ENCODE measurements around the gene FOXL2NB. TPM values are rescaled to one million over a fixed set of nuclear protein-coding genes. Genes with fewer than 3 reads are reported as not detected.

The FOXL2NB gene
- total RNA-seq = not detected
- total RNA-seq (2013) = not detected

GRCh38 chr3:138946663-138947494 lies at the start of gene FOXL2NB, which contains the start of gene FOXL2:
Gene FOXL2NB, plus strand, starts transcription at chr3:138947217. Its CDS starts 148 bp downstream, at chr3:138947365.
Gene FOXL2, minus strand, starts transcription at chr3:138947137. Its CDS starts 415 bp downstream, at chr3:138946722.
- Mint-ChIP-seq H3K27ac (no peak within 1 kb of the TSS), H3K27me3 (ENCODE audit: low read depth in 2 of 2) (peaks cover 67 to 78% of the 10 kb centered on the region in 2 donors), H3K4me1 (peaks cover 19 to 37% of the 10 kb centered on the region in 2 donors), H3K9me3 (no peaks in the 10 kb centered on the region), H3K4me3 (peak within 1 kb of the TSS; percentile 67), H3K36me3 (no peaks in the 10 kb centered on the region)
- intact Hi-C loops (cut with micrococcal nuclease) = no loop called here
- DNase-seq (peak in 1 of 2 donors; percentile 51), ATAC-seq (peak; percentile 15 to 35 (median 20))
- Histone ChIP-seq H3K9me3 (ENCODE audit: control insufficient read depth, insufficient read depth, low read length) (no peaks in the 10 kb centered on the region), H3K4me1 (ENCODE audit: control insufficient read depth, insufficient read depth, low read length) (peaks cover 46% of the 10 kb centered on the region), H3K4me3 (ENCODE audit: low read length) (no peak within 1 kb of the TSS), H3K36me3 (ENCODE audit: control insufficient read depth, insufficient read depth, low read length) (no peaks in the 10 kb centered on the region), H3K27me3 (ENCODE audit: control insufficient read depth, insufficient read depth, low read length) (peaks cover 65% of the 10 kb centered on the region), H3K27ac (ENCODE audit: low read length) (no peak within 1 kb of the TSS)
- WGBS (ENCODE audit: insufficient coverage) = under 1% methylated on average over 78 of the region's 78 CpGs
- TF ChIP-seq, protein P1, sequence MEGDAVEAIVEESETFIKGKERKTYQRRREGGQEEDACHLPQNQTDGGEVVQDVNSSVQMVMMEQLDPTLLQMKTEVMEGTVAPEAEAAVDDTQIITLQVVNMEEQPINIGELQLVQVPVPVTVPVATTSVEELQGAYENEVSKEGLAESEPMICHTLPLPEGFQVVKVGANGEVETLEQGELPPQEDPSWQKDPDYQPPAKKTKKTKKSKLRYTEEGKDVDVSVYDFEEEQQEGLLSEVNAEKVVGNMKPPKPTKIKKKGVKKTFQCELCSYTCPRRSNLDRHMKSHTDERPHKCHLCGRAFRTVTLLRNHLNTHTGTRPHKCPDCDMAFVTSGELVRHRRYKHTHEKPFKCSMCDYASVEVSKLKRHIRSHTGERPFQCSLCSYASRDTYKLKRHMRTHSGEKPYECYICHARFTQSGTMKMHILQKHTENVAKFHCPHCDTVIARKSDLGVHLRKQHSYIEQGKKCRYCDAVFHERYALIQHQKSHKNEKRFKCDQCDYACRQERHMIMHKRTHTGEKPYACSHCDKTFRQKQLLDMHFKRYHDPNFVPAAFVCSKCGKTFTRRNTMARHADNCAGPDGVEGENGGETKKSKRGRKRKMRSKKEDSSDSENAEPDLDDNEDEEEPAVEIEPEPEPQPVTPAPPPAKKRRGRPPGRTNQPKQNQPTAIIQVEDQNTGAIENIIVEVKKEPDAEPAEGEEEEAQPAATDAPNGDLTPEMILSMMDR (IDR thresholded peaks at IDR 0.05) = no peak

DNA sequence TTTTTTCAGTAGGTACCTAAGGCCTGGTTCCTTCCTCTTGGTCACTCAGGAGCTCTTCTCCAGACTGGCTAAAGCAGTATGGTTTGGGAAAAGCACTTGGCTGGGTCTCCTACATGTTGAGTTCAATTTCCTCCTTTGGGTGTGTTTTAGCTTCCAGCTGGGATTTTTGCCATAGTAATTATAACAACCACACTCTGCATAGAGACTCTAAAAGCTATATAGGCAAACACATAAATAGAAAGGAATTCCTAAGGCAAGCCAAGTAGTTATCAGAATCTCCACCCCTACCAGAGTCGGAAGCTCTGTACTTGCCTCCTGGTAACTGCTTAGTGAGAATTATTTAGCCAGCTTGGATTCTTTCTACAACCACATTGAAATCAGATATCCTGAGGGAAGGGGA lies 48.7 kb upstream of the FOXL2NB start:
- H3K9me3 ChIP-seq (ENCODE audit: control insufficient read depth, insufficient read depth, low read length) = no peaks in the 10 kb centered on the region
- H3K9me3 Mint-ChIP-seq = no peaks in the 10 kb centered on the region
- H3K4me1 Mint-ChIP-seq = no peaks in the 10 kb centered on the region
- no peak for ATAC-seq
- H3K27ac Mint-ChIP-seq = no peak overlapping the region
- TF ChIP-seq, protein P1 (IDR thresholded peaks at IDR 0.05) = no peak
- H3K4me1 ChIP-seq (ENCODE audit: control insufficient read depth, insufficient read depth, low read length) = no peaks in the 10 kb centered on the region
- H3K4me3 Mint-ChIP-seq = no peak overlapping the region
- no peak overlapping the region for H3K27ac ChIP-seq (ENCODE audit: low read length)
- intact Hi-C loops (cut with micrococcal nuclease) = no loop called here
- H3K36me3 Mint-ChIP-seq = no peaks in the 10 kb centered on the region
- H3K4me3 ChIP-seq (ENCODE audit: low read length) = no peak overlapping the region
- peaks cover 0 to 8% of the 10 kb centered on the region in 2 donors for H3K27me3 Mint-ChIP-seq (ENCODE audit: low read depth in 2 of 2)
- WGBS (ENCODE audit: insufficient coverage) = no CpG with 5 or more reads among the region's 1 CpG
- H3K36me3 ChIP-seq (ENCODE audit: control insufficient read depth, insufficient read depth, low read length) = no peaks in the 10 kb centered on the region
- no peak for DNase-seq
- no peaks in the 10 kb centered on the region for H3K27me3 ChIP-seq (ENCODE audit: control insufficient read depth, insufficient read depth, low read length)

GRCh38 chr3:138898708-138899107 lies 48.3 kb upstream of the FOXL2NB start:
- Histone ChIP-seq H3K27me3 (ENCODE audit: control insufficient read depth, insufficient read depth, low read length) (no peaks in the 10 kb centered on the region), H3K4me1 (ENCODE audit: control insufficient read depth, insufficient read depth, low read length) (no peaks in the 10 kb centered on the region), H3K27ac (ENCODE audit: low read length) (no peak overlapping the region), H3K4me3 (ENCODE audit: low read length) (no peak overlapping the region), H3K36me3 (ENCODE audit: control insufficient read depth, insufficient read depth, low read length) (no peaks in the 10 kb centered on the region), H3K9me3 (ENCODE audit: control insufficient read depth, insufficient read depth, low read length) (no peaks in the 10 kb centered on the region)
- no peaks in the 10 kb centered on the region for H3K36me3 Mint-ChIP-seq
- TF ChIP-seq, protein P1 (IDR thresholded peaks at IDR 0.05) = no peak
- peaks cover 0 to 8% of the 10 kb centered on the region in 2 donors for H3K27me3 Mint-ChIP-seq (ENCODE audit: low read depth in 2 of 2)
- intact Hi-C loops (cut with micrococcal nuclease) = no loop called here
- no peaks in the 10 kb centered on the region for H3K4me1 Mint-ChIP-seq
- H3K27ac Mint-ChIP-seq = no peak overlapping the region
- H3K9me3 Mint-ChIP-seq = no peaks in the 10 kb centered on the region
- no peak for ATAC-seq
- H3K4me3 Mint-ChIP-seq = no peak overlapping the region
- DNase-seq = no peak

Measured in natural killer cell (primary cell).